PC-9 (cell line): ENCODE data around the gene DSTYK. TPM values are rescaled to one million over a fixed set of nuclear protein-coding genes. Genes with fewer than 3 reads are reported as not detected.

Experiments used
- BruUV-seq: library from RNA; stranded (reverse); fragments of 400-500 nt; replicated peaks from 2 replicates; lab custom pipeline; 2021; lab: Mats Ljungman, UMichigan
- CTCF ChIA-PET: fragments of 300-600 bp; sonication (Branson Sonifier 250); formaldehyde crosslinking; loops from one replicate; lab custom pipeline; 2022; ENCODE audit warnings: antibody characterized with exemption; lab: Charles Lee
- POLR2A ChIA-PET: fragments of 300-600 bp; sonication (Branson Sonifier 250); formaldehyde crosslinking; loops from one replicate; lab custom pipeline; 2022; ENCODE audit warnings: antibody characterized with exemption; ENCODE audit not compliant: unreplicated experiment; lab: Charles Lee
- DNase-seq, 2 experiments: peaks; one replicate each; pipeline versions ENCODE4 v3.0.0 to v3.0.0-alpha.2; 2015 to 2022; ENCODE audit warnings: mixed read lengths in 1 of 2
- H2AFZ ChIP-seq: fragments of 200-600 bp; sonication (generic); 2 replicates; pipeline ENCODE4 v1.8.1; 2017; ENCODE audit warnings: antibody characterized with exemption
- H3F3A ChIP-seq: fragments of 200-600 bp; sonication (generic); 2 replicates; pipeline ENCODE4 v1.8.1; 2017; ENCODE audit warnings: antibody characterized with exemption, mild to moderate bottlenecking, low read depth; ENCODE audit not compliant: insufficient read depth
- H3K27ac ChIP-seq: fragments of 200-600 bp; sonication (generic); 2 replicates; pipeline ENCODE4 v1.6.1; 2016; ENCODE audit warnings: mixed run types
- H3K27me3 ChIP-seq: fragments of 200-600 bp; sonication (generic); 2 replicates; pipeline ENCODE4 v1.6.1; 2016; ENCODE audit warnings: low read depth, mixed run types; ENCODE audit not compliant: insufficient read depth
- H3K36me3 ChIP-seq: fragments of 200-600 bp; sonication (generic); 2 replicates; pipeline ENCODE4 v1.6.1; 2016; ENCODE audit warnings: low read depth, mixed run types
- H3K4me1 ChIP-seq: fragments of 200-600 bp; sonication (generic); replicated peaks from 2 replicates; pipeline ENCODE4 v1.6.1; 2016; ENCODE audit warnings: mixed run types; ENCODE audit not compliant: insufficient read depth
- H3K4me2 ChIP-seq: fragments of 200-600 bp; sonication (generic); 2 replicates; pipeline ENCODE4 v1.6.1; 2017; ENCODE audit warnings: mixed run types
- H3K4me3 ChIP-seq: fragments of 200-600 bp; sonication (generic); 2 replicates; pipeline ENCODE4 v1.6.1; 2016; ENCODE audit warnings: mixed run types
- H3K79me2 ChIP-seq: fragments of 200-600 bp; sonication (generic); 2 replicates; pipeline ENCODE4 v1.6.1; 2017; ENCODE audit warnings: low read depth, mixed run types
- H3K9me2 ChIP-seq: fragments of 200-600 bp; sonication (generic); 2 replicates; pipeline ENCODE4 v1.8.1; 2017; ENCODE audit warnings: mild to moderate bottlenecking; ENCODE audit not compliant: insufficient read depth
- H3K9me3 ChIP-seq: fragments of 200-600 bp; sonication (generic); 2 replicates; pipeline ENCODE4 v1.8.1; 2016; ENCODE audit warnings: low read depth; ENCODE audit not compliant: insufficient read depth
- H4K20me1 ChIP-seq: fragments of 200-600 bp; sonication (generic); 2 replicates; pipeline ENCODE4 v1.8.1; 2017; ENCODE audit not compliant: insufficient read depth
- EZH2 ChIP-seq: fragments of 200-600 bp; sonication (generic); IDR thresholded peaks from 2 replicates; pipeline ENCODE4 v1.8.0; 2017; ENCODE audit warnings: antibody characterized with exemption, low read depth
- intact Hi-C: fragments of 100-400 bp; cut with micrococcal nuclease; formaldehyde crosslinking; loops from one replicate; pipeline ENCODE4 v1.10.0; 2022; ENCODE audit not compliant: unreplicated experiment
- total RNA-seq: library from RNA; stranded (reverse); gene quantifications from 2 replicates; pipeline ENCODE4 v1.2.3, GENCODE V29; 2021
- TF ChIP-seq, protein P1 (sequence below): fragments of 200-600 bp; sonication (generic); conservative IDR thresholded peaks from 2 replicates; pipeline ENCODE4 v1.6.1; 2017; ENCODE audit warnings: mixed run types, antibody characterized with exemption, mild to moderate bottlenecking, moderate library complexity

Gene DSTYK
- total RNA-seq, 1 experiment from 2014 or later: 8.1 TPM

DNA sequence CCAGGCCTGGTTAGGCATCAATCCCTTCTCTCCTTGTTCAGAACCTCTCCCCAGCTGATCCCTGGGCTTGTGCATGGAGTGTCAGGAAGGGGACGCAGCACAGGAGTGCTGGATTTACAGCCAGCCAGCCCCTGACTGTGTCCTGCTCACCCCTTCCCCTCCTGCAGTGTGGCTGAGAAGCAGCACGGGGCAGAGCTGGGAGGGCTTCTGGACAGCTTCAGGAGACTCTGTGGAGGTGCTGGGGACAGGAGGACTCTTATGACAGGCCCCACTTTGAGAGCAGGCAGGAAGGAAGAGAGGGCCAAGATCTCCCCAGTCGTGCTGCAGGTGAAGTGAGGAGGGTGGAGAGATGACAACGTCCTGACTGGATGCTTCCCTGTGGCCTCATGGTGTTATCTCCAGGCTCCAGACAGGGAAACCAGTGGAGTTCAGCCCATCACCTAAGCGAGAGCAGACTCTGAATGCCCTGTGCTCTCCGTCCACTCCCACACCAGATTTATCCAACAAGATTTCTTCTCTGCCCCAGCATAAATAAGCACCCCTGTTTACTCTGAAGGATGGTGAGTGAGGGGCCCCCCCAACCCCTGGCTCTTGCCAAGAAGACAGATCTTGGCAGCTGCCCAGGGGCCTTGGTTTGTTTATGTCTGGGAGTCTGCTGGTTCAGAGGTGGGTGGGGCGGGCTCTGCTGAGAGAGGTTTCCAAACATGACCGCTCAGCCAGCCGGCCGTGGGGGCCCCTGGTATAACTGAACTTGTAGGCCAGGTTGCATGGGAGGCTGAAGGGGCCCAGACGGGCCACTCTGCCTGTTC, 37.5 kb upstream of the DSTYK start:
- no peak overlapping the region for H3K27ac ChIP-seq
- TF ChIP-seq, protein P1, sequence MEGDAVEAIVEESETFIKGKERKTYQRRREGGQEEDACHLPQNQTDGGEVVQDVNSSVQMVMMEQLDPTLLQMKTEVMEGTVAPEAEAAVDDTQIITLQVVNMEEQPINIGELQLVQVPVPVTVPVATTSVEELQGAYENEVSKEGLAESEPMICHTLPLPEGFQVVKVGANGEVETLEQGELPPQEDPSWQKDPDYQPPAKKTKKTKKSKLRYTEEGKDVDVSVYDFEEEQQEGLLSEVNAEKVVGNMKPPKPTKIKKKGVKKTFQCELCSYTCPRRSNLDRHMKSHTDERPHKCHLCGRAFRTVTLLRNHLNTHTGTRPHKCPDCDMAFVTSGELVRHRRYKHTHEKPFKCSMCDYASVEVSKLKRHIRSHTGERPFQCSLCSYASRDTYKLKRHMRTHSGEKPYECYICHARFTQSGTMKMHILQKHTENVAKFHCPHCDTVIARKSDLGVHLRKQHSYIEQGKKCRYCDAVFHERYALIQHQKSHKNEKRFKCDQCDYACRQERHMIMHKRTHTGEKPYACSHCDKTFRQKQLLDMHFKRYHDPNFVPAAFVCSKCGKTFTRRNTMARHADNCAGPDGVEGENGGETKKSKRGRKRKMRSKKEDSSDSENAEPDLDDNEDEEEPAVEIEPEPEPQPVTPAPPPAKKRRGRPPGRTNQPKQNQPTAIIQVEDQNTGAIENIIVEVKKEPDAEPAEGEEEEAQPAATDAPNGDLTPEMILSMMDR: no peak
- TF ChIP-seq EZH2: no peak
- no peaks in the 10 kb centered on the region for H3K79me2 ChIP-seq
- H3K36me3 ChIP-seq: no peaks in the 10 kb centered on the region
- H3K4me3 ChIP-seq: no peak overlapping the region
- ChIA-PET CTCF (no interaction called here), POLR2A (no interaction called here)
- peaks cover 12% of the 10 kb centered on the region for H3K27me3 ChIP-seq
- no peaks in the 10 kb centered on the region for H3K9me2 ChIP-seq
- H3K4me2 ChIP-seq: no peak overlapping the region
- intact Hi-C loops: no loop called here
- DNase-seq: no peak
- no peaks in the 10 kb centered on the region for H3K4me1 ChIP-seq
- H2AFZ ChIP-seq: no peak overlapping the region
- no peaks in the 10 kb centered on the region for H3K9me3 ChIP-seq
- no TSS peak for BruUV-seq
- no peaks in the 10 kb centered on the region for H4K20me1 ChIP-seq
- H3F3A ChIP-seq: no peaks in the 10 kb centered on the region

DNA sequence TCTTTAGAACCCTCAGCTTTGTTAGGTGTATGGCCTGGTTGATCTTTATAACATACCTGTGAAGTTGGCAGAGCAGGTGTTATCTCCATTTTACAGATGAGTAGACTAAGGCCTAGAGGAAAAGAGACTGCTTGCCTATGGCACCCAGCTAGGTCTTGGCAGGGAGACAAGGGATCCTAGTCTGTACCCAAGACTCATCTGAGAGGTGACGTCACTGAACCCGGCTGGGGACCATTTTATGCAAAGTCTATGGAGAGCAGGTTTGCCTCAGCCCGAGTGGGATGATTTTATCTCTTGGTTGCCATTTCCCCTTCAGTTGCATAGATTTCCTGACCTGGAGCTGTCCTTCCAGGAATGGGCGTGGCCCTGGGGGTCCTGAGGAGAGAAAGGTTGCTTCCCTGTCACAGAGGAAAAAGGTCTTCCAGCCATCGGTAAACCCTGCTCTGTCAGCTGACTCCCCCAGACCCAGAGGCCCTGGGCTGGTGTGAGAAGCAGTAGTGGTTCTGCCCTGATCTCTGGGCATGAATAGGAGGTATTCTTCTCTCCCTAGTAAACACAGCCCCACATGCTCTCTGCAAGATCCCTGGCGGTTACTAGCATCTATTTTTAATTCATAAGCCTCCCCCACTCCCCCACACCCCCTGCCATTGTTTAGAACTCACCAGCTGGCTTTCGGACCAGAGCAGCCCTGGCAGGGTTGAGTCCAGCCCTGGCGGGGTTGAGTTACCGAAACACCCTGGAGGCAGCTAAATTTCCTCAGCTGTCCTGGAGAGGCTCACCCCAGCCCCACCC, 35.8 kb upstream of the DSTYK start:
- TF ChIP-seq, protein P1: no peak
- TF ChIP-seq EZH2: no peak
- Histone ChIP-seq H3K79me2 (no peaks in the 10 kb centered on the region), H3K4me3 (no peak overlapping the region), H4K20me1 (no peaks in the 10 kb centered on the region), H3K4me2 (no peak overlapping the region), H3K9me3 (no peaks in the 10 kb centered on the region), H3K27me3 (peaks cover 21% of the 10 kb centered on the region), H3K4me1 (no peaks in the 10 kb centered on the region), H3K9me2 (no peaks in the 10 kb centered on the region), H3F3A (no peaks in the 10 kb centered on the region), H3K36me3 (no peaks in the 10 kb centered on the region), H2AFZ (no peak overlapping the region), H3K27ac (no peak overlapping the region)
- no TSS peak for BruUV-seq
- no peak for DNase-seq
- CTCF ChIA-PET: no interaction called here
- POLR2A ChIA-PET: no interaction called here
- intact Hi-C loops: no loop called here

DNA sequence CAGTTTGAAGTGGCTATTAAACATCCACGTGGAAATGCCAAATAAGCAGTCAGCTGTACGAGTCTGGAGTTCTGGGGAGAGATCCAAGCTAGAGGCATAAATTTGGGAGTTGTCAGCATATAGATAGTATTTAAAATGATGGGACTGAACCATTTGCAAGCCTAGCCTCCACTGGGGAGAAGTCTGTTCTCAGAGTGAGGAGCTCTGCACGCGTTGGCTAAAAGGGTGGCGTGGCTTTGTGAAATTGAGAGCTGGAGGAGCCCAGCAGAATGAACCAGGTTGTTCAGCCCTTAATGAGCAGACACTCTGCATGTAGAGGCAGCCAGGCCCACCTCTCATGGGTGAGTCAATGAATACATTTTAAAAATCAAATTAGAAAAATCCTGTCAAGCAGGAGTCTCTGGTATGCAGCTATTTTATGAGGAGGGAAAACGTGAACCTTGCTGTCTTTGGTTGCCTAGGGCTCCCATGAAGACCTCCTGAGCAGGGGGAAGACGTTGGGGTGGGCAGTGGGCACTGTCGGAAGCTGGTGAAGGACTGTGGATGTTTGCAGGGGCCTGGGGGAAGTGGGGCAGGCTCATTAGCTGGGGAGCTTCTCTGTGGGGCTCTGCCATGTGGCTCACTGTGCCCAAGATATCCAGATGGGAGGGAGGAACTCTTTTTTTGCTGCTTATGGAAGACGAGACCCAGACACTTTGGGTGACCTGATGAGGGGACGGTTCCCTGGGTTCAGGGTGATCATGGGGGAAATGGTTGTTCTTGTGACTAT, 35.0 kb upstream of the DSTYK start:
- Histone ChIP-seq H3K27me3 (peaks cover 21% of the 10 kb centered on the region), H3K9me3 (no peaks in the 10 kb centered on the region), H3K9me2 (no peaks in the 10 kb centered on the region), H3K27ac (no peak overlapping the region), H3K4me3 (no peak overlapping the region), H3K36me3 (no peaks in the 10 kb centered on the region), H3K4me1 (no peaks in the 10 kb centered on the region), H3K79me2 (no peaks in the 10 kb centered on the region), H3K4me2 (no peak overlapping the region), H2AFZ (no peak overlapping the region), H4K20me1 (no peaks in the 10 kb centered on the region), H3F3A (no peaks in the 10 kb centered on the region)
- intact Hi-C loops: no loop called here
- CTCF ChIA-PET: no interaction called here
- no peak for DNase-seq
- POLR2A ChIA-PET: interaction anchor here (0.7 kb wide), 1 partner anchor 27 kb away, joined by 8 read pairs; no protein-coding TSS in a partner anchor
- no TSS peak for BruUV-seq
- TF ChIP-seq, protein P1: no peak
- no peak for TF ChIP-seq EZH2
